HG02970 (cell line): ENCODE measurements around the gene ADAM23.

Experiments used
- ATAC-seq: cut with Tn5 transposase; IDR thresholded peaks from one replicate; pipeline ENCODE4 v1.9.1; 2021; ENCODE audit warnings: mild to moderate bottlenecking, moderate library complexity, moderate number of reproducible peaks; ENCODE audit not compliant: unreplicated experiment, low FRiP score

ADAM23 gene

GRCh38 chr2:206626108-206626507, 182.8 kb downstream of the ADAM23 start:
- no peak for ATAC-seq

GRCh38 chr2:206627632-206628031, 184.3 kb downstream of the ADAM23 start:
- ATAC-seq: no peak

GRCh38 chr2:206631340-206631739, 188.0 kb downstream of the ADAM23 start:
- no peak for ATAC-seq

GRCh38 chr2:206635015-206635414, 191.7 kb downstream of the ADAM23 start:
- no peak for ATAC-seq

GRCh38 chr2:206639636-206640035, 196.3 kb downstream of the ADAM23 start:
- no peak for ATAC-seq

GRCh38 chr2:206641226-206641625, 197.9 kb downstream of the ADAM23 start:
- ATAC-seq: no peak

GRCh38 chr2:206642075-206643025, 199.0 kb downstream of the ADAM23 start, which contains the start of gene FAM237A:
Gene FAM237A, plus strand, starts transcription at chr2:206642487. Its CDS starts 1,750 bp downstream, at chr2:206644237.
- no peak for ATAC-seq

GRCh38 chr2:206647985-206648384, 204.7 kb downstream of the ADAM23 start:
- no peak for ATAC-seq

GRCh38 chr2:206657087-206657486, 213.8 kb downstream of the ADAM23 start:
- ATAC-seq: no peak

- ATAC-seq: no peak
These were observed 221.9 kb downstream of the ADAM23 start for GRCh38 chr2:206665251-206665650.
